GM19455 (cell line): ENCODE measurements around the gene C1QTNF6.

Experiments used
- ATAC-seq: cut with Tn5 transposase; IDR thresholded peaks from one replicate; pipeline ENCODE4 v1.9.1; 2021; ENCODE audit not compliant: unreplicated experiment

Gene C1QTNF6

GRCh38 chr22:37192741-37193140 lies 4.7 kb upstream of the C1QTNF6 start:
- no peak for ATAC-seq

- ATAC-seq = no peak
Measured at GRCh38 chr22:37192204-37192603, 4.2 kb upstream of the C1QTNF6 start.

- ATAC-seq = no peak
Measured at GRCh38 chr22:37190262-37190780, 2.3 kb upstream of the C1QTNF6 start.

GRCh38 chr22:37188901-37189466 lies 937 bp upstream of the C1QTNF6 start:
- no peak for ATAC-seq

- no peak for ATAC-seq
Measured at GRCh38 chr22:37187552-37187890, 526 bp downstream of the C1QTNF6 start.

- ATAC-seq = no peak
Measured at GRCh38 chr22:37186997-37187522, 987 bp downstream of the C1QTNF6 start.

GRCh38 chr22:37186228-37186996 lies 1.6 kb downstream of the C1QTNF6 start:
- no peak for ATAC-seq

- no peak for ATAC-seq
Measured at GRCh38 chr22:37185646-37186227, 2.3 kb downstream of the C1QTNF6 start.

GRCh38 chr22:37184816-37185541 lies 3.1 kb downstream of the C1QTNF6 start:
- ATAC-seq = no peak

- ATAC-seq = no peak
Measured at GRCh38 chr22:37184380-37184755, 3.7 kb downstream of the C1QTNF6 start.

GRCh38 chr22:37183432-37184379 lies 4.3 kb downstream of the C1QTNF6 start:
- no peak for ATAC-seq

GRCh38 chr22:37182949-37183245 lies 5.2 kb downstream of the C1QTNF6 start:
- ATAC-seq = no peak

GRCh38 chr22:37182101-37182948 lies 5.7 kb downstream of the C1QTNF6 start:
- ATAC-seq = no peak

- ATAC-seq = no peak
Measured at GRCh38 chr22:37181681-37182080, 6.4 kb downstream of the C1QTNF6 start.

- ATAC-seq = no peak
Measured at GRCh38 chr22:37180531-37181231, 7.4 kb downstream of the C1QTNF6 start.

GRCh38 chr22:37179622-37180420 lies 8.2 kb downstream of the C1QTNF6 start:
- ATAC-seq = no peak

GRCh38 chr22:37179126-37179470 lies 8.9 kb downstream of the C1QTNF6 start:
- no peak for ATAC-seq
